IMR-90 (cell line): ENCODE results near the gene KIF6. TPM values are rescaled to one million over a fixed set of nuclear protein-coding genes. Genes with fewer than 3 reads are reported as not detected.

Experiments used
- ATAC-seq: fragments of 200-7000 bp; cut with Tn5 transposase; 2 replicates; pipeline ENCODE4 v1.9.1; 2020; ENCODE audit warnings: low read depth, mild to moderate bottlenecking, moderate library complexity
- BruUV-seq: library from RNA; stranded (reverse); fragments of 400-500 nt; replicated peaks from 2 replicates; lab custom pipeline; 2021; lab: Mats Ljungman, UMichigan
- CTCF ChIA-PET: fragments of 300-600 bp; formaldehyde crosslinking; extraction: SDS; loops from one replicate; lab custom pipeline; 2021; ENCODE audit warnings: antibody characterized with exemption; lab: Yijun Ruan, JAX
- POLR2A ChIA-PET: fragments of 300-600 bp; sonication (Branson Sonifier 250); formaldehyde crosslinking; loops from one replicate; lab custom pipeline; 2022; ENCODE audit warnings: antibody characterized with exemption; ENCODE audit not compliant: unreplicated experiment; lab: Charles Lee
- DNase-seq: peaks from one replicate; pipeline ENCODE4 v3.0.0; 2013
- H2AFZ ChIP-seq: replicated peaks from 2 replicates; pipeline ENCODE3; 2013; ENCODE audit warnings: low read length, mild to moderate bottlenecking; ENCODE audit not compliant: poor library complexity
- H2AK5ac ChIP-seq: 2 replicates; pipeline ENCODE4 v1.6.1; 2013; ENCODE audit warnings: low read depth, low read length, inconsistent platforms
- H2AK9ac ChIP-seq: replicated peaks from 2 replicates; pipeline ENCODE3; 2013; ENCODE audit warnings: mild to moderate bottlenecking, low read depth, low read length, moderate library complexity; ENCODE audit not compliant: poor library complexity
- H2BK120ac ChIP-seq: 2 replicates; pipeline ENCODE4 v1.6.1; 2013; ENCODE audit warnings: low read depth, low read length, inconsistent platforms
- H2BK15ac ChIP-seq: 3 replicates; pipeline ENCODE4 v1.6.1; 2013; ENCODE audit warnings: low read depth, low read length, inconsistent platforms
- H2BK20ac ChIP-seq: 2 replicates; pipeline ENCODE4 v1.6.1; 2013; ENCODE audit warnings: low read depth, mild to moderate bottlenecking, inconsistent platforms, low read length, moderate library complexity
- H2BK5ac ChIP-seq: 2 replicates; pipeline ENCODE4 v1.6.1; 2013; ENCODE audit warnings: mild to moderate bottlenecking, low read depth, low read length, inconsistent platforms; ENCODE audit not compliant: poor library complexity, severe bottlenecking
- H3K14ac ChIP-seq: replicated peaks from 2 replicates; pipeline ENCODE4 v1.6.1; 2013; ENCODE audit warnings: low read depth, low read length, inconsistent platforms
- H3K18ac ChIP-seq: 2 replicates; pipeline ENCODE4 v1.6.1; 2013; ENCODE audit warnings: low read depth, low read length, control low read depth
- H3K23ac ChIP-seq: 2 replicates; pipeline ENCODE4 v1.6.1; 2013; ENCODE audit warnings: low read depth, low read length, inconsistent platforms
- H3K27ac ChIP-seq: 2 replicates; pipeline ENCODE4 v1.5.1; 2013; ENCODE audit warnings: mild to moderate bottlenecking, control low read depth, low read length; ENCODE audit not compliant: insufficient read depth
- H3K27me3 ChIP-seq: 2 replicates; pipeline ENCODE4 v1.6.1; 2013; ENCODE audit warnings: low read length; ENCODE audit not compliant: control insufficient read depth, insufficient read depth
- H3K36me3 ChIP-seq: 2 replicates; pipeline ENCODE4 v1.6.1; 2013; ENCODE audit warnings: low read length, mixed read lengths; ENCODE audit not compliant: control insufficient read depth, insufficient read depth
- H3K4ac ChIP-seq: 2 replicates; pipeline ENCODE4 v1.6.1; 2013; ENCODE audit warnings: low read depth, low read length, inconsistent platforms
- H3K4me1 ChIP-seq: 2 replicates; pipeline ENCODE4 v1.6.1; 2013; ENCODE audit warnings: low read length, mixed read lengths; ENCODE audit not compliant: control insufficient read depth, insufficient read depth
- H3K4me2 ChIP-seq: 2 replicates; pipeline ENCODE4 v1.6.1; 2013; ENCODE audit warnings: low read depth, mild to moderate bottlenecking, control low read depth, low read length, moderate library complexity
- H3K4me3 ChIP-seq: 2 replicates; pipeline ENCODE4 v1.5.1; 2013; ENCODE audit warnings: low read depth, mild to moderate bottlenecking, control low read depth, low read length, moderate library complexity; ENCODE audit not compliant: insufficient read depth
- H3K56ac ChIP-seq: 2 replicates; pipeline ENCODE4 v1.6.1; 2013; ENCODE audit warnings: low read length, inconsistent platforms; ENCODE audit not compliant: insufficient read depth; ENCODE audit errors: extremely low read depth
- H3K79me1 ChIP-seq, 2 experiments: 2 replicates each; pipeline ENCODE4 v1.6.1; 2013; ENCODE audit warnings: low read length in 2 of 2, inconsistent platforms in 1 of 2, low read depth in 1 of 2
- H3K9ac ChIP-seq: 2 replicates; pipeline ENCODE4 v1.6.1; 2013; ENCODE audit warnings: low read depth, low read length, control low read depth
- H3K9me1 ChIP-seq: 2 replicates; pipeline ENCODE4 v1.6.1; 2013; ENCODE audit warnings: low read length, inconsistent platforms; ENCODE audit not compliant: insufficient read depth
- H3K9me3 ChIP-seq: 2 replicates; pipeline ENCODE4 v1.6.1; 2013; ENCODE audit warnings: low read length; ENCODE audit not compliant: control insufficient read depth, insufficient read depth
- H4K20me1 ChIP-seq: 2 replicates; pipeline ENCODE4 v1.6.1; 2013; ENCODE audit warnings: low read length, inconsistent platforms; ENCODE audit not compliant: insufficient read depth
- H4K5ac ChIP-seq: 2 replicates; pipeline ENCODE4 v1.6.1; 2013; ENCODE audit warnings: mild to moderate bottlenecking, low read depth, low read length, control low read depth
- H4K8ac ChIP-seq, 2 experiments: 2 replicates each; pipeline ENCODE4 v1.6.1; 2013; ENCODE audit warnings: low read depth in 2 of 2, low read length in 2 of 2, control low read depth in 1 of 2, inconsistent platforms in 1 of 2
- H4K91ac ChIP-seq: 2 replicates; pipeline ENCODE4 v1.6.1; 2013; ENCODE audit warnings: low read depth, low read length, inconsistent platforms; ENCODE audit not compliant: insufficient read depth
- BHLHE40 ChIP-seq: fragments of 150-350 bp; IDR thresholded peaks from 2 replicates; pipeline ENCODE4 v1.6.1; 2016; ENCODE audit warnings: mild to moderate bottlenecking, low read depth, low read length
- CEBPB ChIP-seq: IDR thresholded peaks from 2 replicates; pipeline ENCODE4 v1.6.1; 2012; ENCODE audit warnings: low read depth, low read length, improper control_type of control experiment
- CHD1 ChIP-seq: IDR thresholded peaks from 2 replicates; pipeline ENCODE4 v1.6.1; 2012; ENCODE audit warnings: low read depth, low read length, improper control_type of control experiment
- FOS ChIP-seq: fragments of 150-350 bp; IDR thresholded peaks from 2 replicates; pipeline ENCODE4 v1.6.1; 2016; ENCODE audit warnings: low read depth, low read length
- MAFK ChIP-seq: IDR thresholded peaks from 2 replicates; pipeline ENCODE4 v1.6.1; 2012; ENCODE audit warnings: low read depth, low read length, improper control_type of control experiment
- MAZ ChIP-seq: IDR thresholded peaks from 2 replicates; pipeline ENCODE4 v1.6.1; 2012; ENCODE audit warnings: low read depth, mild to moderate bottlenecking, low read length, improper control_type of control experiment, moderate library complexity, borderline replicate concordance
- MXI1 ChIP-seq: IDR thresholded peaks from 2 replicates; pipeline ENCODE4 v1.6.1; 2012; ENCODE audit warnings: low read depth, mild to moderate bottlenecking, low read length, moderate library complexity, borderline replicate concordance
- NFE2L2 ChIP-seq: fragments of 150-350 bp; IDR thresholded peaks from 2 replicates; pipeline ENCODE4 v1.6.1; 2016; ENCODE audit warnings: low read depth, mild to moderate bottlenecking, low read length
- POLR2A ChIP-seq: IDR thresholded peaks from 2 replicates; pipeline ENCODE4 v1.6.1; 2012; ENCODE audit warnings: mild to moderate bottlenecking, low read depth, low read length
- RAD21 ChIP-seq: IDR thresholded peaks from 2 replicates; pipeline ENCODE4 v1.6.1; 2012; ENCODE audit warnings: low read length, improper control_type of control experiment
- RCOR1 ChIP-seq: IDR thresholded peaks from 2 replicates; pipeline ENCODE4 v1.6.1; 2012; ENCODE audit warnings: mild to moderate bottlenecking, low read length, improper control_type of control experiment; ENCODE audit not compliant: insufficient replicate concordance
- RFX5 ChIP-seq: IDR thresholded peaks from 2 replicates; pipeline ENCODE4 v1.8.0; 2012; ENCODE audit warnings: low read depth, mild to moderate bottlenecking, low read length, moderate library complexity
- SMC3 ChIP-seq: fragments of 150-350 bp; IDR thresholded peaks from 2 replicates; pipeline ENCODE4 v1.6.1; 2016; ENCODE audit warnings: low read depth, mild to moderate bottlenecking, antibody characterized with exemption, low read length, moderate library complexity
- WGBS, 2 experiments: methylation state at CpG; one replicate each; pipeline versions ENCODE4 v1.1.5 to v1.1.7; 2013; ENCODE audit warnings: missing lambda C conversion rate in 2 of 2; ENCODE audit not compliant: insufficient read length in 1 of 2; ENCODE audit errors: extremely low coverage in 2 of 2; 5-methylcytosine and 5-hydroxymethylcytosine counted together
- dilution Hi-C: fragments of 300-500 bp; cut with HindIII; formaldehyde crosslinking; loops from one replicate; pipeline ENCODE4 v1.14.3; 2018; ENCODE audit warnings: low sequenced_read_pairs; ENCODE audit not compliant: unreplicated experiment
- in situ Hi-C: fragments of 300-500 bp; cut with MboI; formaldehyde crosslinking; loops from 3 replicates; pipeline ENCODE4 v1.14.3; 2019; ENCODE audit warnings: low sequenced_read_pairs, inconsistent platforms, mixed read lengths
- intact Hi-C: fragments of 100-400 bp; cut with micrococcal nuclease; formaldehyde crosslinking; loops from 2 replicates; pipeline ENCODE4 v1.10.0; 2022
- polyA plus RNA-seq, 3 experiments: library from polyadenylated mRNA; depleted of rRNA; stranded (reverse); fragments of >200 nt; gene quantifications; 2 replicates each; pipeline ENCODE4 v1.2.3, GENCODE V29; 2012; ENCODE audit warnings: low replicate concordance in 1 of 3
- total RNA-seq: library from RNA; depleted of rRNA; stranded (reverse); fragments of >200 nt; gene quantifications from 2 replicates; pipeline ENCODE4 v1.2.3, GENCODE V29; 2012
- TF ChIP-seq, protein P1 (sequence below): fragments of 150-350 bp; IDR thresholded peaks from 2 replicates; pipeline ENCODE4 v1.6.1; 2017; ENCODE audit warnings: mild to moderate bottlenecking, antibody characterized with exemption, low read length, low read depth
- TF ChIP-seq, protein P2 (sequence below): conservative IDR thresholded peaks from 2 replicates; pipeline ENCODE4 v1.5.1; 2012; ENCODE audit warnings: mild to moderate bottlenecking, low read depth, low read length, improper control_type of control experiment
- TF ChIP-seq, protein P3 (sequence below): fragments of 150-350 bp; IDR thresholded peaks from 2 replicates; pipeline ENCODE4 v1.6.1; 2016; ENCODE audit warnings: low read depth, mild to moderate bottlenecking, low read length, moderate library complexity, borderline replicate concordance

KIF6 gene
- total and polyA plus RNA-seq, 2 of the 4 experiments (the other 2 are of a cell fraction) = under 0.01 to 0.10 TPM

DNA sequence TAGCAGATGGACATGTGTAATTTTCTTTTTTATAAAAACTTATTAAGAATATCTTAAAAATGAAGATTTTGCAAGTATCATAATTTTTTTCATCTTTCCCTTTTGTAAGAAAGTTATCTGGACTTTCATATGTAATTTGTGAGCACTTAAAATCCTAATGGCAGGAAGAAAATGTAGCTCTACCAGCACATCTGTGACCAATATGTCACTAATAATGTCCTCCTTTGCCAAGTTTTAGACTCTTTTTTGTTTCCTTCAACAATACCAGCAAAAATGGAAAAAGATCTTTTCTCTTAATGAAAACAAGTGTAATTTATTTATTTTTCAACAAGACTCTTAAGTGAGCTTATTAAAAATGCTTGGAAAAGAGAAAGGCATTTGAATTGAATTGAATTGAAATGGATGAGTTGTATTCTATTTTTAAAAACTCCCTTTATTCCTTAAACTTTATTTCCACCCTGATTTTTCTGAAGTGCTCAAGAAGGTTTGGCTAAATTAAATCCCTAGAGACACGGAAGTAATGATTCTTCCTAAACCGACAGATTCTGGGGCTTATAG, 110.7 kb downstream of the KIF6 start:
- Histone ChIP-seq H2AFZ (no peak overlapping the region), H3K36me3 (no peaks in the 10 kb centered on the region), H4K8ac (no peak overlapping the region), H2BK15ac (no peak overlapping the region), H3K4me2 (no peak overlapping the region), H4K20me1 (no peaks in the 10 kb centered on the region), H3K9me3 (no peaks in the 10 kb centered on the region), H3K14ac (no peak overlapping the region), H3K56ac (no peak overlapping the region), H3K27ac (no peak overlapping the region), H3K27me3 (no peaks in the 10 kb centered on the region), H3K18ac (no peak overlapping the region), H2BK120ac (no peak overlapping the region), H2BK20ac (no peak overlapping the region), H3K4me1 (no peaks in the 10 kb centered on the region), H2BK5ac (no peak overlapping the region), H3K9me1 (no peaks in the 10 kb centered on the region), H2AK5ac (no peak overlapping the region), H3K79me1 (no peaks in the 10 kb centered on the region), H3K23ac (no peak overlapping the region), H4K5ac (no peak overlapping the region), H3K4ac (no peak overlapping the region), H3K4me3 (no peak overlapping the region), H3K9ac (no peak overlapping the region), H2AK9ac (no peak overlapping the region), H4K91ac (no peak overlapping the region)
- in situ Hi-C loops = no loop called here
- no peak for ATAC-seq
- CTCF ChIA-PET = no interaction called here
- DNase-seq = no peak
- BruUV-seq = no TSS peak
- WGBS, 2 experiments = no CpG with 5 or more reads among the region's 2 CpGs
- intact Hi-C loops = no loop called here
- dilution Hi-C loops = no loop called here
- TF ChIP-seq MXI1 (no peak), RCOR1 (no peak), RAD21 (no peak), NFE2L2 (no peak), SMC3 (no peak), BHLHE40 (no peak), CHD1 (no peak), POLR2A (no peak), CEBPB (no peak), MAFK (no peak), MAZ (no peak), FOS (no peak), RFX5 (no peak)
- TF ChIP-seq, protein P1, sequence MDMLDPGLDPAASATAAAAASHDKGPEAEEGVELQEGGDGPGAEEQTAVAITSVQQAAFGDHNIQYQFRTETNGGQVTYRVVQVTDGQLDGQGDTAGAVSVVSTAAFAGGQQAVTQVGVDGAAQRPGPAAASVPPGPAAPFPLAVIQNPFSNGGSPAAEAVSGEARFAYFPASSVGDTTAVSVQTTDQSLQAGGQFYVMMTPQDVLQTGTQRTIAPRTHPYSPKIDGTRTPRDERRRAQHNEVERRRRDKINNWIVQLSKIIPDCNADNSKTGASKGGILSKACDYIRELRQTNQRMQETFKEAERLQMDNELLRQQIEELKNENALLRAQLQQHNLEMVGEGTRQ = no peak
- TF ChIP-seq, protein P2, sequence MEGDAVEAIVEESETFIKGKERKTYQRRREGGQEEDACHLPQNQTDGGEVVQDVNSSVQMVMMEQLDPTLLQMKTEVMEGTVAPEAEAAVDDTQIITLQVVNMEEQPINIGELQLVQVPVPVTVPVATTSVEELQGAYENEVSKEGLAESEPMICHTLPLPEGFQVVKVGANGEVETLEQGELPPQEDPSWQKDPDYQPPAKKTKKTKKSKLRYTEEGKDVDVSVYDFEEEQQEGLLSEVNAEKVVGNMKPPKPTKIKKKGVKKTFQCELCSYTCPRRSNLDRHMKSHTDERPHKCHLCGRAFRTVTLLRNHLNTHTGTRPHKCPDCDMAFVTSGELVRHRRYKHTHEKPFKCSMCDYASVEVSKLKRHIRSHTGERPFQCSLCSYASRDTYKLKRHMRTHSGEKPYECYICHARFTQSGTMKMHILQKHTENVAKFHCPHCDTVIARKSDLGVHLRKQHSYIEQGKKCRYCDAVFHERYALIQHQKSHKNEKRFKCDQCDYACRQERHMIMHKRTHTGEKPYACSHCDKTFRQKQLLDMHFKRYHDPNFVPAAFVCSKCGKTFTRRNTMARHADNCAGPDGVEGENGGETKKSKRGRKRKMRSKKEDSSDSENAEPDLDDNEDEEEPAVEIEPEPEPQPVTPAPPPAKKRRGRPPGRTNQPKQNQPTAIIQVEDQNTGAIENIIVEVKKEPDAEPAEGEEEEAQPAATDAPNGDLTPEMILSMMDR = no peak
- TF ChIP-seq, protein P3, sequence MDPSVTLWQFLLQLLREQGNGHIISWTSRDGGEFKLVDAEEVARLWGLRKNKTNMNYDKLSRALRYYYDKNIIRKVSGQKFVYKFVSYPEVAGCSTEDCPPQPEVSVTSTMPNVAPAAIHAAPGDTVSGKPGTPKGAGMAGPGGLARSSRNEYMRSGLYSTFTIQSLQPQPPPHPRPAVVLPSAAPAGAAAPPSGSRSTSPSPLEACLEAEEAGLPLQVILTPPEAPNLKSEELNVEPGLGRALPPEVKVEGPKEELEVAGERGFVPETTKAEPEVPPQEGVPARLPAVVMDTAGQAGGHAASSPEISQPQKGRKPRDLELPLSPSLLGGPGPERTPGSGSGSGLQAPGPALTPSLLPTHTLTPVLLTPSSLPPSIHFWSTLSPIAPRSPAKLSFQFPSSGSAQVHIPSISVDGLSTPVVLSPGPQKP = no peak
- POLR2A ChIA-PET = no interaction called here
